ENCODE results near the gene CDH4. TPM values are rescaled to one million over a fixed set of nuclear protein-coding genes. Genes with fewer than 3 reads are reported as not detected.
"Not testable (repeated sequence)": the region's sequence is repeated elsewhere in the genome, so short reads cannot be mapped to it uniquely, and the experiment has no call there.

Gene CDH4
- total RNA-seq, 2 donors from 2014 or later = 0.08 to 0.09 TPM

GRCh38 chr20:61970357-61970756 is 718.3 kb downstream of the CDH4 start:
- Mint-ChIP-seq H3K9me3 (no peaks in the 10 kb centered on the region), H3K36me3 (peaks cover 17 to 18% of the 10 kb centered on the region in 2 donors), H3K27ac (no peak overlapping the region)

GRCh38 chr20:61971595-61971994 is 719.5 kb downstream of the CDH4 start:
- H3K36me3 Mint-ChIP-seq = peaks cover 17 to 18% of the 10 kb centered on the region in 2 donors
- H3K9me3 Mint-ChIP-seq; DNase-seq (ENCODE audit: low spot score in 2 of 2); H3K27ac Mint-ChIP-seq; ATAC-seq: not testable (repeated sequence)

More at GRCh38 chr20:61970357-61970756, 718.3 kb downstream of the CDH4 start:
- DNase-seq (ENCODE audit: low spot score in 2 of 2) = no peak
- no peak for ATAC-seq

- Mint-ChIP-seq H3K36me3 (peaks cover 17 to 18% of the 10 kb centered on the region in 2 donors), H3K27ac (no peak overlapping the region), H3K9me3 (no peaks in the 10 kb centered on the region)
- DNase-seq (ENCODE audit: low spot score in 2 of 2) = no peak
- no peak for ATAC-seq
These were observed 720.8 kb downstream of the CDH4 start for GRCh38 chr20:61972636-61973508.

GRCh38 chr20:61973515-61974356 is 721.7 kb downstream of the CDH4 start:
- Mint-ChIP-seq H3K9me3 (no peaks in the 10 kb centered on the region), H3K27ac (peak overlapping the region in 1 of 2 donors; percentile 46), H3K36me3 (peaks cover 17 to 18% of the 10 kb centered on the region in 2 donors)
- no peak for ATAC-seq
- no peak for DNase-seq (ENCODE audit: low spot score in 2 of 2)

GRCh38 chr20:61974357-61974665 is 722.2 kb downstream of the CDH4 start:
- H3K9me3 Mint-ChIP-seq = no peaks in the 10 kb centered on the region
- ATAC-seq (no peak), DNase-seq (ENCODE audit: low spot score in 2 of 2) (no peak)
- H3K36me3 Mint-ChIP-seq = peaks cover 17 to 18% of the 10 kb centered on the region in 2 donors
- no peak overlapping the region for H3K27ac Mint-ChIP-seq

- no peaks in the 10 kb centered on the region for H3K9me3 Mint-ChIP-seq
- H3K27ac Mint-ChIP-seq = no peak overlapping the region
- H3K36me3 Mint-ChIP-seq = peaks cover 18 to 19% of the 10 kb centered on the region in 2 donors
- DNase-seq (ENCODE audit: low spot score in 2 of 2) (no peak), ATAC-seq (no peak)
These were observed 723.5 kb downstream of the CDH4 start for GRCh38 chr20:61975407-61976129.

- peaks cover 0 to under 1% of the 10 kb centered on the region in 2 donors for H3K9me3 Mint-ChIP-seq
- DNase-seq (ENCODE audit: low spot score in 2 of 2) (no peak), ATAC-seq (no peak)
- H3K36me3 Mint-ChIP-seq = peaks cover 18 to 26% of the 10 kb centered on the region in 2 donors
- no peak overlapping the region for H3K27ac Mint-ChIP-seq
These were observed 724.2 kb downstream of the CDH4 start for GRCh38 chr20:61976263-61976643.

- DNase-seq (ENCODE audit: low spot score in 2 of 2) = no peak
- Mint-ChIP-seq H3K27ac (no peak overlapping the region), H3K9me3 (peaks cover 0 to 4% of the 10 kb centered on the region in 2 donors), H3K36me3 (peaks cover 18 to 29% of the 10 kb centered on the region in 2 donors)
- no peak for ATAC-seq
These were observed 724.8 kb downstream of the CDH4 start for GRCh38 chr20:61976644-61977418.

- ATAC-seq (no peak), DNase-seq (ENCODE audit: low spot score in 2 of 2) (no peak)
- peaks cover 14 to 26% of the 10 kb centered on the region in 2 donors for H3K36me3 Mint-ChIP-seq
- no peak overlapping the region for H3K27ac Mint-ChIP-seq
- peaks cover 0 to 8% of the 10 kb centered on the region in 2 donors for H3K9me3 Mint-ChIP-seq
These were observed 725.3 kb downstream of the CDH4 start for GRCh38 chr20:61977419-61977786.

GRCh38 chr20:61978491-61978890 is 726.4 kb downstream of the CDH4 start:
- ATAC-seq (no peak), DNase-seq (ENCODE audit: low spot score in 2 of 2) (no peak)
- H3K27ac Mint-ChIP-seq = no peak overlapping the region
- peaks cover 3 to 19% of the 10 kb centered on the region in 2 donors for H3K36me3 Mint-ChIP-seq
- peaks cover 0 to 8% of the 10 kb centered on the region in 2 donors for H3K9me3 Mint-ChIP-seq

GRCh38 chr20:61979090-61979489 is 727.0 kb downstream of the CDH4 start:
- no peak for ATAC-seq
- Mint-ChIP-seq H3K36me3 (peaks cover 6 to 22% of the 10 kb centered on the region in 2 donors), H3K9me3 (peaks cover 0 to 8% of the 10 kb centered on the region in 2 donors), H3K27ac (no peak overlapping the region)
- DNase-seq (ENCODE audit: low spot score in 2 of 2) = no peak

- Mint-ChIP-seq H3K36me3 (peaks cover 12 to 25% of the 10 kb centered on the region in 2 donors), H3K9me3 (peaks cover 0 to 8% of the 10 kb centered on the region in 2 donors), H3K27ac (no peak overlapping the region)
- DNase-seq (ENCODE audit: low spot score in 2 of 2) = no peak
- ATAC-seq = no peak
These were observed 727.9 kb downstream of the CDH4 start for GRCh38 chr20:61979701-61980635.

- DNase-seq (ENCODE audit: low spot score in 2 of 2) = no peak
- Mint-ChIP-seq H3K36me3 (peaks cover 12 to 25% of the 10 kb centered on the region in 2 donors), H3K9me3 (peaks cover 0 to 8% of the 10 kb centered on the region in 2 donors), H3K27ac (peak overlapping the region; percentile 11 to 43)
- no peak for ATAC-seq
These were observed 728.9 kb downstream of the CDH4 start for GRCh38 chr20:61980647-61981583.

- Mint-ChIP-seq H3K27ac (peak overlapping the region in 1 of 2 donors; percentile 43), H3K36me3 (peaks cover 16 to 25% of the 10 kb centered on the region in 2 donors)
- ATAC-seq; DNase-seq (ENCODE audit: low spot score in 2 of 2); H3K9me3 Mint-ChIP-seq: not testable (repeated sequence)
These were observed 729.6 kb downstream of the CDH4 start for GRCh38 chr20:61981691-61982090.
